Central memory CD4-positive, alpha-beta T cell (primary cell): ENCODE measurements around the gene DMAC2.
A peak's percentile ranks its signal among the peaks of the same experiment; 100 is the strongest.
"Not testable (repeated sequence)": the region's sequence is repeated elsewhere in the genome, so short reads cannot be mapped to it uniquely, and the experiment has no call there.

Experiments used
- DNase-seq: peaks from one replicate; pipeline ENCODE4 v3.0.0; 2022

The DMAC2 gene

DNA sequence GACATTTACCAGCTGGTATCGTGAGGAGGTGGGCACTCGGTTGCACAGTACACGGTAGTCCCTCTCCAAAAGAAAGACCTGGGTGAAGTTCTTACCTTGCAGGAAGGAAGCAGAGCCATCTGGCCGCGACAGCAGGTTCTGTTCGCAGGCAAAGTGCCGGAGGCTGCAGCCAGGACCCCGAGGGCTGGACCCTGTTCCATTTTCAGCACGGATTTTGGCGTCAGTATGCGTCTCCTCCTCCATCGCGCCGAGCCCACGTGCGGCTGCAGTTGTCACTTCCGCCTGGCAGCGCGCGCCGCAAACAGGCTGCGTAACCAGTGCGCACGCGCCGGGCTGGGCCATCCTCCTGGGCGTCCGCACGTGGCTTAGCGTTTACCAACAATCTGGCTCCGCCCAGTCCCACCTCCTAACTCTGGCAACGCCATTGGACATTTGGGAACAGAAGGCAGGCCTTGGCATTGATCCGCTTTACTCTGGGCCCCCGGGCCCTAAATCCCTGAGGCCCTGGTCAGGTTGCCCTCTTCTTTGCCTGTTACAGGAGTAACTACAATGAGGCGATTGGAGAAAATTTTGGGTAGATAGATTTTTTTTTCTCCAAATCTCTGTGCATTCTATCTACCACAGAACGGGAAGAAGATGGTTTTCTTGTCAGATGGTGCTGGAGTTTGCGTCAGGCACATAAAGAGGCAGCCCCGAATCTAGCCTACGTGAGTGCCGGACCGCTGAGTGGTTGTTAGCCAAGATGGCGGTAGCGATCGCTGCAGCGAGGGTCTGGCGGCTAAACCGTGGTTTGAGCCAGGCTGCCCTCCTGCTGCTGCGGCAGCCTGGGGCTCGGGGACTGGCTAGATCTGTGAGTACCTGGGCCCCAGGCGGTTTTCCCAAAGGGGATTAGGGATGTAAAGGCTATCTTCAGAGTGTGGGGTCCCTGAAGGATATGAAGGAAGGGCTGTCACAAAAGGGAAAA is 42.3 kb downstream of the DMAC2 start, which contains the start of the genes BCKDHA and EXOSC5:
Gene BCKDHA (plus strand): TSS at position 733 of the 964 bp plus-strand sequence. CDS start 10 bp downstream, at position 743.
Gene EXOSC5 (minus strand): TSS at position 274 of the 964 bp plus-strand sequence. CDS start 31 bp downstream, at position 243.
- DNase-seq: peak; percentile 100

- DNase-seq: no peak
Measured at GRCh38 chr19:41395355-41395754, 44.4 kb downstream of the DMAC2 start.

- DNase-seq: no peak
Measured at GRCh38 chr19:41392775-41393174, 46.9 kb downstream of the DMAC2 start.

- no peak for DNase-seq
Measured at GRCh38 chr19:41391618-41392017, 48.1 kb downstream of the DMAC2 start.

- DNase-seq: no peak
Measured at GRCh38 chr19:41386442-41386841, 53.3 kb downstream of the DMAC2 start.

DNA sequence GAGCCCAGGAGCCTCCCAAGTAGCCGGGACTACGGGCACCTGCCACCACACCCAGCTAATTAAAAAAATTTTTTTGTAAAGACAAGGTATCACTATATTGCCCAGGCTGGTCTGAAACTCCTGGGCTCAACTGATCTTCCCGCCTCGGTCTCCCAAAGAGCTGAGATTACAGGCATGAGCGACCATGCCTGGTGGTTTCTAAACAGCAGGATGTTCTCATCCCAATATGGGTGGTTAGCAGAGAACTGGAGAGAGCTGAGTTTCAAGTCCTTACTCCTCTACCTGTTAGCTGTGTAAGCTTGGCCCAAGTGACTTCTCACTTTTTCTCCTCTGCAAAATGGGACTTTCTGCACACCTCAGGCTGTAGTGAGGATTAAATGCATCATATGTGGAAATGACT is 55.4 kb downstream of the DMAC2 start:
- DNase-seq: no peak

GRCh38 chr19:41381536-41381935 is 58.2 kb downstream of the DMAC2 start:
- not testable (repeated sequence) for DNase-seq
